Endothelial cell of umbilical vein (primary cell): ENCODE measurements around the gene PPM1L.

Source experiments
- EZH2 ChIP-seq: IDR thresholded peaks from 2 replicates; pipeline ENCODE4 v1.6.1; 2012; ENCODE audit warnings: borderline replicate concordance, low read depth, mild to moderate bottlenecking, moderate library complexity, low read length, inconsistent platforms; ENCODE audit not compliant: severe bottlenecking
- MYC ChIP-seq: IDR thresholded peaks from one replicate; pipeline ENCODE4 v1.6.1; 2011; ENCODE audit warnings: mild to moderate bottlenecking, low read depth, low read length
- POLR2A ChIP-seq: IDR thresholded peaks from 2 replicates; pipeline ENCODE4 v1.6.1; 2012; ENCODE audit warnings: low read depth, mild to moderate bottlenecking, control low read depth, low read length
- TF ChIP-seq, protein P1 (sequence below), 2 donors: IDR thresholded peaks; 1 replicate in 1 of 2; 2 replicates in 1 of 2; pipeline ENCODE4 v1.5.1; 2011; ENCODE audit warnings: low read length in 2 of 2, mild to moderate bottlenecking in 2 of 2, moderate library complexity in 2 of 2, control low read depth in 1 of 2, inconsistent platforms in 1 of 2, low read depth in 1 of 2; ENCODE audit not compliant: insufficient read depth in 1 of 2; ENCODE audit errors: extremely low read depth in 1 of 2

DNA sequence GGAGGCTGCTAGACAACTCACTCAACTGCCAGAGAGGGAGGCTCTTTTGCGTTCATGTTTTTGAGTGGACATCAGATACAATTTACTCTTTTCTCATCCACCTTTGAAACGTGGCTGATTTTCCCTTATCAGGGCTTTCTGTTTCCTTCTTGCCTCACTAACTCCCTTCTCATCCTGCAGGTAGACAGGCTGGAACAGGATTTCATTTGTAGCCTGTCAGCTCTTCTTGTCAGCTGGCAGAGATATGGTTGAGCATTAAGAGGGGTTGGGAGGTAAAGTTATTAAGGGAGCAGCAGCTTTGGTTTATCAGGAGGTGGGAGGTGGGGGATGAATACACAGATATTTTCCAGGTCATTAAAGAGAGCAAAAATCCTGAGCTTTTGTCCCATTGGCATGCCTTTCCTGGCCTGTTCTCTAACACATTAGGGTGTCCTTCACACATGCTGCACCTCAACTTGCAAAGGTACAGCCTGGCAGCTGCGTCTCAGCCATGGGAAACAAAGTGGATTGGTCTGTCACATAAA, 73.5 kb downstream of the PPM1L start:
- TF ChIP-seq, protein P1, sequence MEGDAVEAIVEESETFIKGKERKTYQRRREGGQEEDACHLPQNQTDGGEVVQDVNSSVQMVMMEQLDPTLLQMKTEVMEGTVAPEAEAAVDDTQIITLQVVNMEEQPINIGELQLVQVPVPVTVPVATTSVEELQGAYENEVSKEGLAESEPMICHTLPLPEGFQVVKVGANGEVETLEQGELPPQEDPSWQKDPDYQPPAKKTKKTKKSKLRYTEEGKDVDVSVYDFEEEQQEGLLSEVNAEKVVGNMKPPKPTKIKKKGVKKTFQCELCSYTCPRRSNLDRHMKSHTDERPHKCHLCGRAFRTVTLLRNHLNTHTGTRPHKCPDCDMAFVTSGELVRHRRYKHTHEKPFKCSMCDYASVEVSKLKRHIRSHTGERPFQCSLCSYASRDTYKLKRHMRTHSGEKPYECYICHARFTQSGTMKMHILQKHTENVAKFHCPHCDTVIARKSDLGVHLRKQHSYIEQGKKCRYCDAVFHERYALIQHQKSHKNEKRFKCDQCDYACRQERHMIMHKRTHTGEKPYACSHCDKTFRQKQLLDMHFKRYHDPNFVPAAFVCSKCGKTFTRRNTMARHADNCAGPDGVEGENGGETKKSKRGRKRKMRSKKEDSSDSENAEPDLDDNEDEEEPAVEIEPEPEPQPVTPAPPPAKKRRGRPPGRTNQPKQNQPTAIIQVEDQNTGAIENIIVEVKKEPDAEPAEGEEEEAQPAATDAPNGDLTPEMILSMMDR (IDR thresholded peaks at IDR 0.05; ENCODE audit: extremely low read depth in 1 of 2, insufficient read depth in 1 of 2, low read depth in 1 of 2, low read length in 2 of 2) = no peak
- TF ChIP-seq POLR2A = no peak
- no peak for TF ChIP-seq MYC
- no peak for TF ChIP-seq EZH2
